HG02884 (cell line): ENCODE results near the gene HFM1.
"Not testable (repeated sequence)": the region's sequence is repeated elsewhere in the genome, so short reads cannot be mapped to it uniquely, and the experiment has no call there.

Experiments
- ATAC-seq: cut with Tn5 transposase; IDR thresholded peaks from one replicate; pipeline ENCODE4 v1.9.1; 2021; ENCODE audit warnings: mild to moderate bottlenecking, moderate library complexity; ENCODE audit not compliant: unreplicated experiment

The HFM1 gene, protein sequence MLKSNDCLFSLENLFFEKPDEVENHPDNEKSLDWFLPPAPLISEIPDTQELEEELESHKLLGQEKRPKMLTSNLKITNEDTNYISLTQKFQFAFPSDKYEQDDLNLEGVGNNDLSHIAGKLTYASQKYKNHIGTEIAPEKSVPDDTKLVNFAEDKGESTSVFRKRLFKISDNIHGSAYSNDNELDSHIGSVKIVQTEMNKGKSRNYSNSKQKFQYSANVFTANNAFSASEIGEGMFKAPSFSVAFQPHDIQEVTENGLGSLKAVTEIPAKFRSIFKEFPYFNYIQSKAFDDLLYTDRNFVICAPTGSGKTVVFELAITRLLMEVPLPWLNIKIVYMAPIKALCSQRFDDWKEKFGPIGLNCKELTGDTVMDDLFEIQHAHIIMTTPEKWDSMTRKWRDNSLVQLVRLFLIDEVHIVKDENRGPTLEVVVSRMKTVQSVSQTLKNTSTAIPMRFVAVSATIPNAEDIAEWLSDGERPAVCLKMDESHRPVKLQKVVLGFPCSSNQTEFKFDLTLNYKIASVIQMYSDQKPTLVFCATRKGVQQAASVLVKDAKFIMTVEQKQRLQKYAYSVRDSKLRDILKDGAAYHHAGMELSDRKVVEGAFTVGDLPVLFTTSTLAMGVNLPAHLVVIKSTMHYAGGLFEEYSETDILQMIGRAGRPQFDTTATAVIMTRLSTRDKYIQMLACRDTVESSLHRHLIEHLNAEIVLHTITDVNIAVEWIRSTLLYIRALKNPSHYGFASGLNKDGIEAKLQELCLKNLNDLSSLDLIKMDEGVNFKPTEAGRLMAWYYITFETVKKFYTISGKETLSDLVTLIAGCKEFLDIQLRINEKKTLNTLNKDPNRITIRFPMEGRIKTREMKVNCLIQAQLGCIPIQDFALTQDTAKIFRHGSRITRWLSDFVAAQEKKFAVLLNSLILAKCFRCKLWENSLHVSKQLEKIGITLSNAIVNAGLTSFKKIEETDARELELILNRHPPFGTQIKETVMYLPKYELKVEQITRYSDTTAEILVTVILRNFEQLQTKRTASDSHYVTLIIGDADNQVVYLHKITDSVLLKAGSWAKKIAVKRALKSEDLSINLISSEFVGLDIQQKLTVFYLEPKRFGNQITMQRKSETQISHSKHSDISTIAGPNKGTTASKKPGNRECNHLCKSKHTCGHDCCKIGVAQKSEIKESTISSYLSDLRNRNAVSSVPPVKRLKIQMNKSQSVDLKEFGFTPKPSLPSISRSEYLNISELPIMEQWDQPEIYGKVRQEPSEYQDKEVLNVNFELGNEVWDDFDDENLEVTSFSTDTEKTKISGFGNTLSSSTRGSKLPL (N-terminal part only)

DNA sequence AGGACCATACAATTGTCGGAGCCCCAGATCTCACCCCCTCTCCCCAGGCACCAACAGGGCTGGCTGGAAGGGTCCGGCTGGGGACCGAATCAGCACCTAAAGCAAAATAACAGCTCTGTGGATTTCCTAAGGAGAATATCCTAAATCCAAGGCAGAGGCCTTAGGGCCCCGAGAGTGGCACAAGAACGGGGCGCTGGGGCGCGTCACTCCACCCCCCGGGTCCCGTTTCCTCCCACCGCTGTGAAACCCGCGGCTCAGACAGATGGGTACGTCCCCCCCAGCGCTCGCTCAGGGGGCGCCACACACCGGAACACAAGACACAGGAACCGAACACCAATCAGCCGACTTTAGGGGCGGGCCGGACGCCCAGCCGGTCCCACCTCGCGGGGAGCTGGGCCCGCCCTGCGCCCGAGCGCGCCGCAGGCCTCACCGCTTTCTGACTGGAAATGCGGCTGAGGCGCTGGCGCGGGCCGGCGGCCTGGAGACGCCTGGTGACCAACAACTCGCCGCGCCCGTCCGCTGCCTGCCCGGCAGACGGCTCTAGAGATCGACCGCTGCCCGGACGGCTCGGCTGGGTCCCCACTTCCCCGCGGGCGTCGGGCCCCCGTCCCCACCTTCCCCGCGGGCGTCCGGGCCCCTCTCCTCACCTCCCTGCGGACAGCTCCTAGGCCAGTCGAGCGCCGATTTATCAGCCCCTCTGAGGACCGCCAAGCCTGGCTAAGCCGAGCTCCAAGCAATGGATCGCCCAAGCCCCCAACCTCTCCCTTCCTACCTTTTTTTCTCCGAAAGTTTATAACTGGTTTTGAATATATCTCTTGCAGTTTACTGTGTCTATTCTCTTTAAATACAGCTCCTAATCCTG lies at the start of gene HFM1:
TSS of gene HFM1 (minus strand) at position 687 of the 862 bp plus-strand sequence. CDS start 3,755 bp downstream, outside the sequence.
- ATAC-seq, result peak; percentile 96

DNA sequence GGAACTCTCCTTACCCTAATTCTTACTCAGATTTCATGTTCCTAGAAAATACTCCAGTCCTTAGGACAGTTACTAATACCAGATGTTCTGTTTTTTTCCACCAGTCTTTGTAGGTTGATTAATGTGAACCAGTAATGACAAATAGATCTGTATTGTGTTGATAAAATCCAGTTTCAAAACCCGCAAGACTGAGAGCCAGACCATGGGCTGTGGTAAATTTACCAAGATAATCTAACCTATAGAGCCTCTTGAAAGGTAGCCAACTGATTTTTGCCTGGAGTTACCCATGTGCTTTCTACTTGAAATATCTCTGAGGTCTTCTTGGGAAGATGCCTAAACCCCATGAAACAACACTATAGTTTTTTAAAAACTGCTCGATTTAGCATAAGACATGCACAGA lies 49.5 kb upstream of the HFM1 start:
- no peak for ATAC-seq

DNA sequence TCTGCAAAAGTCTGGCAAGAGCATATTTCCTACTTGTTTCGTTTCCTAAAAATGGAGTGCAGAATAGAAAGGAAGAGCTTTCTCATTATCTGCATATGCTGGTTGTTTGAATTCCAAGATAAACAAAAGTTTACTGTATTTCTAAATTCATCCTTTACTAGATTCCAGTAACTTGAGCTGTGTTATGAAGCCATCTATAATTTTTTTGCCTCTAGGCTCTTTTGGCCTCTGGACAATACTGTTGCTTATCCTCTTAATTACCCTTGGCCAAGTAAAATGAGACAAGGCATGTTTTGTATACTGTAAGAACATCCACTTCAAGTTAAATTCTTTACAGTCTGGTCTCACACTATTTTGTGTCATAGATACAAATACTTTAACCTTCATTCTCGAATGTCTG lies 45.6 kb upstream of the HFM1 start:
- no peak for ATAC-seq

DNA sequence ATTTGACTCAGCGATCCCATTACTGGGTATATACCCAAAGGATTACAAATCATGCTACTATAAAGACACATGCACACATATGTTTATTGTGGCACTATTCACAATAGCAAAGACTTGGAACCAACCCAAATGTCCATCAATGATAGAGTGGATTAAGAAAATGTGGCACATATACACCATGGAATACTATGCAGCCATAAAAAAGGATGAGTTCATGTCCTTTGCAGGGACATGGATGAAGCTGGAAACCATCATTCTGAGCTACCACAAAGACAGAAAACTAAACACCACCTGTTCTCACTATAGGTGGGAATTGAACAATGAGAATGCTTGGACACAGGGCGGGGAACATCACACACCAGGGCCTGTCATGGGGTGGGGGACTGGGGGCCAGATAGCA lies 43.1 kb upstream of the HFM1 start:
- not testable (repeated sequence) for ATAC-seq

DNA sequence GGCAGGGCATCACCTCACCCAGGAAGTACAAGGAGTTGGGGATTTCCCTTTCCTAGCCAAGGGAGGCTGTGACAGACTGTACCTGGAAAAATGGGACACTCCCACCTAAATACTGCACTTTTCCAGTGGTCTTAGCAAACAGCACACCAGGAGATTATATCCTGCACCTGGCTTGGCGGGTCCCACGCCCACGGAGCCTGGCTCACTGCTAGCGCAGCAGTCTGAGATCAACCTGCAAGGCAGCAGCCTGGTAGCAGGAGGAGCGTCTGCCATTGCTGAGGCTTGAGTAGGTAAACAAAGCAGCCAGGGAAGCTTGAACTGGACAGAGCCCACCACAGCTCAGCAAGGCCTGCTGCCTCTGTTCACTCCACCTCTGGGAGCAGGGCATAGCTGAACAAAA lies 37.3 kb upstream of the HFM1 start:
- ATAC-seq, result not testable (repeated sequence)

DNA sequence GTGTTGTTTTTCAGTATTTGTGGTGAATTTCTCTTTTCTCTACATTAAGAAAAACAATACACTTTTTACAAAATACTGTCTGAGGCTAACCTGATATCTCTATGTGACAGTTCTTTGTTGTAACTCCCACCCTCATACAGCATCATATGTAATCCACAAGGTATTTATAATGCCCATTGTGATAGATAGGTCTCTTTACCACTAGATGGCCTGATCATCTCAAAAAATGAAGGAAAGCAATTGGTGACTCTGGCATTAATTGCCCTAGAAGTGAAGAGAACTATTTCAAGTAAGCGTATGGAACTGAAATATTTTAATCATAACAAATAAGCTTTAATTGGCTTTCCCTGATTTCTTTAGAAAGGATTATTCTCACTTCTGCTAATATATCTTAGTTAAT lies 36.2 kb upstream of the HFM1 start:
- no peak for ATAC-seq

DNA sequence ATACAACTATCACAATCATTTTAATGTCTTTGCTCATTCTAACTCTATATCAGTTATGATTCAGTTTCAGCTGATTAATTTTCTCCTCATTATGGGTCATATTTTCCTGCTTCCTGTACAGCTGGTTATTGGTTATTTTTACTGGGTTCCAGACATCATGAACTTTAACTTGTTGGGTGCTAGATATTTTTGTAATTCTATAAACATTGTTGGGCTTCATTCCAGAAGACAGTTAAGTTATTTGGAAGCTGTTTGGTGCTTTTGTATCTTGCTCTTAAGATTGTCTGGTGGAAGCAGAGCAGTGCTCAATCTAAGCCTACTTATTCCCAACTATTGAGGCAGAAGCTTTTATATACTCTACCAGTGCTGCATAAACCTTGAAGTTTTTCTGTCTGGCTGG lies 34.4 kb upstream of the HFM1 start:
- no peak for ATAC-seq

DNA sequence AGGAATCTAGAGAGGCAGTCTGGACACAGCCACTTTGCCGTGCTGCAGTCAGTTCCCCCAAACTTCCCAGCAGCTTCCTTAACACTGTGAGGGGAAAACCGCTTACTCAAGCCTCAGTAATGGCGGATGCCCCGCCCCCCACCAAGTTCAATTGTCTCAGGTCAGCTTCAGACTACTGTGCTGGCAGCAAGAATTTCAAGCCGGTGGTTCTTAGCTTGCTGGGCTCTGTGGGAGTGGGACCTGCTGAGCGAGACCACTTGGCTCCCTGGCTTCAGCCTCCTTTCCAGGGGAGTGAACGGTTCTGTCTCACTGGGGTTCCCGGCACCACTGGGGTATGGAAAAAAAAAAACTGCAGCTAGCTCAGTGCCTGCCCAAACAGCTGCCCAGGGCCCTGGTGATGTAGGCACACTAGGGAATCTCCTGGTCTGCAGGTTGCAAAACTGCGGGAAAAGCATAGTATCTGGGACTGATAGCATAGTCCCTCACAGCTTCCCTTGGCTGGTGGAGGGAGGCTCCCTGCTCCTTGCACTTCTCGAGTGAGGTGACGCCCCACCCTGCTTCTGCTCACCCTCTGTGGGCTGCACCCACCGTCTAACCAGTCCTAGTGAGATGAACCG lies 23.7 kb upstream of the HFM1 start:
- no peak for ATAC-seq

DNA sequence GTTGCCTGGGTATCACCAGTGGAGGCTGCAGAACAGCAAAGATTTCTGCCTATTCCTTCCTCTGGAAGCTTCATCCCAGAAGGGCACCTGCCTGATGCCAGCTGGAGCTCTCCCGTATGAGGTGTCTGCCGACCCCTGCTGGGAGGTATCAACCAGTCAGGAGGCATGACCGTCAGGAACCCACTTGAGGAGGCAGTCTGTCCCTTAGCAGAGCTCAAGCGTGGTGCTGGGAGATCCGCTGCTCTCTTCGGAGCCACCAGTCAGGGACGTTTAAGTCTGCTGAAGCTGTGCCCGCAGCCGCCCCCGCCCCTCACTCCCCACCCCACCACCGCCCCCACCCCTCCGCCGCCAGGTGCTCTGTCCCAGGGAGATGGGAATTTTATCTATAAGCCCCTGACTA lies 23.1 kb upstream of the HFM1 start:
- no peak for ATAC-seq

DNA sequence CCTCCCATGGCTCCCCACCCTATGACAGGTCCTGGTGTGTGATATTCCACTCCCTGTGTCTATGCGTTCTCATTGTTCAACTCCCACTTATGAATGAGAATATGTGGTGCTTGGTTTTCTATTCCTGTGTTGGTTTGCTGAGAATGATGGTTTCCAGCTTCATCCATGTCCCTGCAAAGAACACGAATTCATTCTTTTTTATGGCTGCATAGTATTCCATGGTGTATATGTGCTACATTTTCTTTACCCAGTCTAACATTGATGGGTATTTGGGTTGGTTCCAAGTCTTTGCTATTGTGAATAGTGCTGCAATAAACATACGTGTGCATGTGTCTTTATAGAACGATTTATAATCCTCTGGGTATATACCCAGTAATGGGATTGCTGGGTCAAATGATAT lies 17.9 kb upstream of the HFM1 start:
- ATAC-seq, result not testable (repeated sequence)

DNA sequence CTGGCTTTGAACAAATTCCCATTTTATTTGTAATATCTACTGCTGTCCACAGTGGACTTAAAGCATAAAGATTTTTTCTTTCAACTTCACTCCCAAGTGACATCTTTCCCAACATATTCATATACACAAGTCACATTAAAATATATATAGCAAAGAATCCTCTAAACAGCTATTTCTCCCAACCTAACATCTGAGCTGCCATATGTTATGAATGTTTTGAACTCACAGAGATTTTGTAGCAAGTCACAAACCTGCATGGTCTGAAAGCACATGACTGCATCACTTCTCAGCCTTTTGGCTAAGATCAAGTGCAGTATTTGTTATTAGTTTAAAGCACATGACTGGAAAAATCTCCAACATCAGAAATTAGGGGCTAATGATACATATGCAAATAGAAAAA lies 7.7 kb upstream of the HFM1 start:
- ATAC-seq, result no peak

DNA sequence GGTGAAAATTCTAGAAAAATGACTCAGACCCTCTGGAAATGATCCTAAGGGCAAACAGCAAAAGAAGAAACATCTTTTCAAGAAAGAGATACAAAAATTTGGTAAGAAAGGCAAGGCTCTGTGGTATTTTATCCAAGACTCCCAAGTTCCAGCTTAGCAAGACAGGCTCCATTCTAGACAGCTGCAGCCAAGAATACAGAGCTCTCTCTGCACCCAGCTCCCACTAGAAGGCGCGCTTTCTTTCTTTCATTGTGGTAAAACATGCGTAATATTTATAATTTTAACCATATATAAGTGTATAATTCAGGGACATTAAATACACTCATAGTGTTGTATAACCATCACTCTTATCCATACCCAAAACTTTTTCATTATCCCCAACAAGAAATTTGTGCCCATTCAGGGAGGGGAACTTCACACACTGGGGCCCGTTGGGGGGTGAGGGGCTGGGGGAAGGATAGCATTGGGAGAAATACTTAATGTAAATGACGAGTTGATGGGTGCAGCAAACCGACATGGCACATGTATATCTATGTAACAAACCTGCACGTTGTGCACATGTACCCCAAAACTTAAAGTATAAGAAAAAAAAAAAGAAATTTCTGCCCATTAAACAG lies 2.2 kb upstream of the HFM1 start:
- ATAC-seq, result no peak

DNA sequence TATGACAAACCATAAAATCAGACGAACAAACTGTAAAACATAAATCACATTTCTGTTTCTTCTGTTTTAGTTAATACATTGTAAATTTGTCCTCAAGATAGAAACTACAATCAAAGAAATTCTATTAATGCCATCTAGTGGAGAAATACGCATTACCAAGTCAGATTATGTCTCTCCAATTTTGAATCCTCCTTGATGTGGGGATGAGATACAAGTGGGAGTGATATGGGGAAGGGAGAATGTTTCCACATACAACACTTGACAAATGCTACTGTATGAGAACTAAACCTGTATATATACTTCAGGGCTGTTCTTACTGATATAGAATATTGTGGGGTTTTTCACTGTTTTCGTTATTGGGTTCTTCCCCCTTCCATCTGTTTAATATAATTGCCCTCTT lies 2.6 kb downstream of the HFM1 start:
- no peak for ATAC-seq

DNA sequence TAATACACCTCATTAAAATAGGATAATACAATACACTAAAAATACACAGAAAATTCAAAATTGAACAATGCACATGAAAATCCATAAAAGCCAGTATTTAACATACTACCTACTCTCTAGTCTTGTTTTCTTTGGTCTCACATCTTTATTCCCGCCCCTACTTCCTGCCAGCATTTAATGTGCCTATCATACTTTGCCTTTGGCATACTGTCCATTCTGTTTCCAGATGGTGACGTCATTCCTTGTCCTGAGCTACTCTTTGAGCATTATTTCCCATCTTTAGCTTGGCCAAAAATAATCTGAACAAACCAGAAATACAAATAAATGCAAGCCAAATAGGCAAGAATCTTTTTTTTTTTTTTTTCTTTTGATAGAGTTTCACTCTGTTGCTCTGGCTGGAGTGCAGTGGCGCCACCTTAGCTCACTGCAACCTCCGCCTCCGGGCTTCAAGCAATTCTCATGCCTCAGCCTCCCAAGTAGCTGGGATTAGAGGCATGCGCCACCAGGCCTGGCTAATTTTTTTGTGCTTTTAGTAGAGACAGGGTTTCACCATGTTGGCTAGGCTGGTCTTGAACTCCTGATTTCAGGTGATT lies 4.4 kb downstream of the HFM1 start:
- no peak for ATAC-seq

DNA sequence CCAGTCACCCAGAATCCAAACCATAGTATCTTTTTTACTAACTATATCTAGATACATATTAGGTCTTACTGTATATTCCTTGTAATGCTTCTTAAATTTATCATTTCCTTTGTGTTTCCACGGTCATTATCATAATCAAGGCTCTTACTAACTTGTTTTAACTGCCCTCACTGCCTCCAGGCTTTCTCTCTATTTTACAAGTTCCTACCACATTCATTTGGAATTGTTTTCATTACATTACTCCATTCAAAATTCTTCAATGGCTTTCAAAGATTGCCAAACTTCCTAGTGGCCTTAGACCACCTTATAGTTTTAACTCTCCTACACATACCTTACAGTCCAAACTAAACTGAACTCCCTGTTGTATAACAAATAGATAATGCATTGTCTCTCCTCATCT lies 6.3 kb downstream of the HFM1 start:
- no peak for ATAC-seq

DNA sequence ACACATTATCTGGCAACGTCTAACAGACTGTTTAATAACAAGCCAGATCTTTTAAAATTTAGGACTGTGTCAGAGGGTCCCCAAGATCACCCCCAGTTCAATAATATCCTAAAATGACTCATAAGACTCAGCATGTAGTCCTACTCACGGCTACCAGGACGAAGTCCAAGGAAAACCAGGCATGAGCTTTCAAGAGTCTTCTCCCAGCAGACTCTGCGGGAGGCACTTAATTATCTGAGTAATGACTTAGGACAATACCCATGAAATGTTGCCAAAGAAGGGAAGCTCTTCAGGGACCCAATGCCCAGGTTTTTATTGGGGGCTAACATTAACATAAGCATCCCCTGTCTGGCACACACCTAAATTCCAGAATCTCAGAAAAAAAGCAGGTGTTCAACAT lies 7.0 kb downstream of the HFM1 start:
- no peak for ATAC-seq

DNA sequence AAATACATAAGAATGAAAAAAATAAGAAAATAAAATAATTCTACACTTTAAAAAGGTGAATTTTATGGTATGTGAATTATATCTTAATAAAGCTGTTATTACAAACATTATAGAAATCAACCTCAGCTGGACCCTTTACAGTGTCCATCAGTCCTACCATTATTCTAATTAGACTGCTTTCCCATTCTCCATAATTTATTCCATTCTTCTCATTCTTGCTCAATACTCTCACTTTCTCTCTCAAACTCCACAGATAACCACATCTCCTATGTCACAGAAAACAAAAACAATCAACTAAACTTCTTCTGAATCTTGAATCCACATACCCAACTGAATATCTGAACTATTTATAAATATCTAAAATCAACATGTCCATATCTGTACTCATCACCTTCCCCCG lies 11.6 kb downstream of the HFM1 start:
- ATAC-seq, result no peak

DNA sequence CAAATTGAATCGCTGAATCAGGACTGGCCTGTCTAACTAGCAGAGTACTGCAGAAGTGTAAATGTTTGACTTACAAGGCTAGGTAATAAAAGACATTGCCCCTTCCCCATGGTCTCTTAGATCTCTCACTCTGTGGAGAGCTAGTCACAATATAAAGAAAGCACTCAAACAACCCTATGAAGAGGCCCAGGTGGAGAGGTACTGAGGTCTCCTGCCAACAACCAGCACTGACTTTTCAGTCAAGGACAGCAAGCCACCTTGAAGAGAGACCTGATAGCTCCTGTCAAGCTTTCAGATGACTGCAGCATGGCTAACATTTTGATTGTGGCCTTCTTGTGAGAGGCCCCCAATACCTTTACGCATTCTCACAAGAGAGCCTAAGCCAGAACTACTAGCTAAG lies 18.5 kb downstream of the HFM1 start:
- no peak for ATAC-seq

DNA sequence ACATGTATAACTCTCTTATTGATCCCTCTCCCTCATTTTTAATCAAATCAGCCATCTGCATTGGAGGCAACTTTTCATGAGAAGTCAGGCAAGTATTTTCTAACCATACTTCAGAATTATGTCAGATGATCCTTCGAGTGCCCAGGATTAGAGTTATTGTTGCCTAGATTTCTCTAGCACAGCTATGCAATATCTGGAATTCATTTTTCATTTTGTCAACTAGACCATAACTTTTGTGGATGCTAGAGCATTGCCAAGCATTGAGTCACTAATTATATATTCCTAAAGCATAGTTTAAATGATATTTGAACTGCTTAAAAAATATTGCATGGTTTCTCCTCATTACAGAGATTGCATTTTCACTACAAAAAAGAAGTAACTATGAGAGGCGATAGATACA lies 21.2 kb downstream of the HFM1 start:
- ATAC-seq, result no peak
